H54 (cell line): ENCODE measurements around the gene RAB9A.
"Not testable (repeated sequence)": the region's sequence is repeated elsewhere in the genome, so short reads cannot be mapped to it uniquely, and the experiment has no call there.

ENCODE experiments used
- DNase-seq: peaks from one replicate; pipeline ENCODE4 v3.0.0; 2011; ENCODE audit warnings: low spot score, mixed read lengths; ENCODE audit not compliant: insufficient read length
- FAIRE-seq: peaks from 3 replicates; lab custom pipeline; 2011; peaks lifted over from hg19 to GRCh38; lab: Jason Lieb, UNC
- POLR2A ChIP-seq: IDR thresholded peaks from 2 replicates; pipeline ENCODE4 v1.6.1; 2011; ENCODE audit warnings: low read depth, mild to moderate bottlenecking, low read length

Gene RAB9A, protein sequence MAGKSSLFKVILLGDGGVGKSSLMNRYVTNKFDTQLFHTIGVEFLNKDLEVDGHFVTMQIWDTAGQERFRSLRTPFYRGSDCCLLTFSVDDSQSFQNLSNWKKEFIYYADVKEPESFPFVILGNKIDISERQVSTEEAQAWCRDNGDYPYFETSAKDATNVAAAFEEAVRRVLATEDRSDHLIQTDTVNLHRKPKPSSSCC

DNA sequence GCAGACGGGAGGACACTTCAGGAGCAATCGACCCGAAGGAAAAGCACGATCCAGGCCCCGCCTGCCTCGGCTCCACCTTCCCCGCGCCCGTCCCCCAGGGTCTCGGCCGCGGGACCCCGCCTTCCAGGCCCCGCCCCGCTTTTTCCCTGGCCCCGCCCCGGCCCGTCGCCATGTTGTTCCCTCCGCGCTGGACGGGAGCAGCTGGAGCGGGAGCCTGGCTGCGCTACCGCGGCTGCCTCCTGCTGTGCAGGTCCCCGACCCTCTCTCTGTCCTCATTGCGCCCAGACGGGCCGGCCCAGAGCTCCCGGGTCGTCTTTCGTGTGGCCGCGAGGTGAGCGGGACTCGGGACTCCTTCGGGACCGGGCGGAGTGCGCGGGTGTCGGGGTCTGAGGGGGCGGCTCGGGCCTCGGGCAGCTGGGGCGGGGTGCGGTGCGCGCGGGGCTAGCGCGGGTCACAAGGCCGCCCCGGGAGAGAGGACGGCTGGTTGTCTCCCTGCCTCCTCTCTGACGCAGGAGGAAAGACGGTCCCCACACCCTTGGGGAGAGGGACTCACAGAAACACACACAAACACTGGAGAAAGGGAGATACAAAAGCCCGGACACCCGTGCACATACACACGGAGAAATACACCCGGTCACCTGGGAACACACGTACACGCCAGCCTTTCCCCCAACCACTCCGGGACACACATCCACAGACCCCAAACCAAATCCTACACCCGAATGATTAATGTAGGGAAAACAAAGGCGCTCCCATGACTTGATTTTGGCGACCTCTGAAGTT, at the start of gene RAB9A:
Gene RAB9A, plus strand, starts transcription at position 171 of the 783 bp plus-strand sequence. CDS start 19,619 bp downstream, outside the sequence.
- FAIRE-seq: no peak
- TF ChIP-seq POLR2A: peak; percentile 92
- DNase-seq: peak; percentile 20

DNA sequence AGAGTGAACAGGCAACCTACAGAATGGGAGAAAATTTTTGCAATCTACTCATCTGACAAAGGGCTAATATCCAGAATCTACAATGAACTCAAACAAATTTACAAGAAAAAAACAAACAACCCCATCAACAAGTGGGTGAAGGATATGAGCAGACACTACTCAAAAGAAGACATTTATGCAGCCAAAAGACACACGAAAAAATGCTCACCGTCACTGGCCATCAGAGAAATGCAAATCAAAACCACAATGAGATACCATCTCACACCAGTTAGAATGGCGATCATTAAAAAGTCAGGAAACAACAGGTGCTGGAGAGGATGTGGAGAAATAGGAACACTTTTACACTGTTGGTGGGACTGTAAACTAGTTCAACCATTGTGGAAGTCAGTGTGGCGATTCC, 47.2 kb upstream of the RAB9A start:
- not testable (repeated sequence) for DNase-seq, FAIRE-seq

DNA sequence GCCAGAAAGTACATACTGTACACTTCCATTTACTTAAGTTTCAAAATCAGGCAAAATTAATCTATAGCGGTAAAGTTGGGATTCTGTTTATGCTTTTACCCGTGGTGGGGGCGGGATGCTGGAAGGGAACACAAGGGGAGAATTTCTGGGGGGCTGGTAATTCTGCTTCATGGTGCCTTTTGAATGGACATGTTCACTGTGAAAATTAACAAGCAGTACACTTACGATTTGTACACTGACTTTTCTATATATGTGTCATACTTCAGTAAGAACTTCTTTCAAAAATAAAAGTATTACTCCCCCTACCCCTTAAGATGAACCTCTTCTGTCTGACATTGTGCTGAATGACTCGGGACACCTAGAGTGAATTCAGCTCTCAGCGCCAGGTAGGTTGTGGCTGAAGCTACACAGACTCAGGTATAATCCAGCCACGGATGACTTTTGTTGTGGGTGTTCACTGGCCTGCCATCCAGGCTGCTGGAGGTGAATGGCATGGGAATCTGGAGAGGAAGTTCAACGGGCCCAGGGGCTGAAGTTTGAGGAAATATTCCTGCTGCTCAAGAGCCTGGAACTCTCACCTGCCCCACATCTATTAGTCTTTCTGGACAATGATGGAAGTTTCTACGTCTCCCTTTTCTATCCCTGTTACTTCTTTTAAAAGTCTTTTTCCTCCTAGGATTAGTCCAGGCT, 43.3 kb upstream of the RAB9A start:
- TF ChIP-seq POLR2A: no peak
- DNase-seq (no peak), FAIRE-seq (no peak)

DNA sequence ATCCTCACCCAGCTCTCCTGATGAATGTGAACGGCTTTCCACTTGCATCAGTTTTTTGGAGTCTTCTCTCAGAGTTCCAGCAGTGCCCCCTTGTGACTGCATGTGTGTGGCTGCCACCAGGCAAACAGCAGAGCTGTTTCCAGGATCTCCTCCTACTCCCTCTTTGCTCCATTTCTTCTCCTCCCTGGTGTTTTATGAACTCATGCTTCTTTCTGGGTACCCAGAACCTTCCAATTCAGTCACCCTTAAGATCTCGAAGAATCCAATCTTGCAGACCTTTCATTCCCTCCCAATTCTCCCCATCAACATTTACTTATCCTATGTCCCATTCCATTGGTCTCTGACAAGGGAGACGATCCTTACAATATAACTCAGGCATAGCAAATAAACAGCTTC, 42.8 kb upstream of the RAB9A start:
- TF ChIP-seq POLR2A: no peak
- DNase-seq (no peak), FAIRE-seq (no peak)

DNA sequence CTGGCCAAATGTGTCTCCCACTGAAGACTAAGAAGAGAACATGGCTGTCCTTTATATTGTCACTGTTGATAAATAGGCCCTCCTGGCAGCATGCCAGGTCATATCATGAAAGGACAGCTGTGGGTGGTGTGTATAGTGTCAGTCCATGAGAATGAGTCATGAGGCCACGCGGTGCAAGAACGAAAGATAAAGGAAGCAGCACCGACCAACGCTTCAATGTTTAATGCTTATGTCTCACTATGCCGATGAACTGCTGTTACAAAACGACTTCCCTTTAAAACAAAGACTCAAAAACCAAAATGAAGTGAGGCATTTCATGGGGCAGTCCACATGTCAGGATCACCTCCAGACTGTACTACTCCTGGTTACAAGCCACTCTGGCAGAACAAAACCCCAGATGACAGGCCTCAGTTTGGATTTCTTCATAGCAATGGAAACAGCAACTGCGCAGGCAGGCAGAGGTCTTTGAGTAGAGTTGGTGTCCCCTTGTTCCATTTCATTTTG, 41.2 kb upstream of the RAB9A start:
- no peak for DNase-seq
- no peak for FAIRE-seq
- TF ChIP-seq POLR2A: no peak

DNA sequence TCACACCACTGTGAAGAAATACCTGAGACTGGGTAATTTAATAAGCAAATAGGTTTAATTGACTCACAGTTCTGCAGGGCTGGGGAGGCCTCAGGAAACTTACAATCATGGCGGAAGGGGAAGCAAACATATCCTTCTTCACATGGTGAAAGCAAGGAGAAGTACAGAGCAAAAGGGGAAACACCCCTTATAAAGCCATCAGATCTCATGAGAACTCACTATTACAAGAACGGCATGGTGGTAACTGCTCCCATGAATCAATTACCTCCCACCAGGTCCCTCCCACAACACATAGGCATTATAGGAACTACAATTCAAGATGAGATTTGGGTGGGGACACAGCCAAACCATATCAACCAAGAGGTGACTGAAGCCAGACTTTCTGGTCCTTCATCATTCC, 40.6 kb upstream of the RAB9A start:
- FAIRE-seq, DNase-seq: not testable (repeated sequence)

DNA sequence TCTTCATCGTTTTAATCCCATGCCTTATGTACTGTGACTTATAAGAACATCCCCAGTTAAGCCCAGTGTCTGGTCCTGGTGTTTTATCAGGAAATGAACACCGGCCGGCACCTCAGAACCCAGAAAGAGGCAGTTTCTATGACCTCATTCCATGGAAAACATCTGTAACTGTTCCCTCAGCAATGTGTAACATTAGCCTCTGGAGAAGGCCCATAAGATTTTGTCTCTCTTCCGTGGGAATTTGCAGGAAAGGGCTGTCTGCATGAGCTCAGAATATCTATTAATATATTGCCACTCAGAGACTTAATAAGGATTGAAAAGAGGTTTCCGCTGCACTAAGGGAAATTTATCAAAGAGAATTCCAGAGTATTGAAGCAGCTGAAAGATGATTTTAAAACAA, 39.1 kb upstream of the RAB9A start:
- no peak for DNase-seq
- no peak for TF ChIP-seq POLR2A
- no peak for FAIRE-seq

DNA sequence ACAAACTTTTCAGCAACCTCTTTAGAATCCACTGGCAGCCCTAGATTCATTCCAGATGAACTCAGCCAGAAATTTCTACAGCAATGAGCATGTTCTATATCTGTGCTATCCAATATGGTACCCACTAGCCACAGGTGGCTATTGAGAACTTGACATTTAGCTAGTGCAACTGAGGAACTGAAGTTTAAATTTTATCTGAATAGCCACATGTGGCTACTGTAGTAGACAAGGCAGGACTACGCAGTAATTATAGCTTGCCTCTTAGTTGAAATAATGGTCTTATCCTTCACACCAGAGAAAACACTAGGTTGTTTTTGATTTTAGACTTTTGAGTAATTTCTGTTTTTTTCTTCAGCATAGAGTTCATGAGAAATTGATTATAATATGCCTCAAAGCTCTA, 38.6 kb upstream of the RAB9A start:
- no peak for FAIRE-seq
- no peak for DNase-seq
- no peak for TF ChIP-seq POLR2A

DNA sequence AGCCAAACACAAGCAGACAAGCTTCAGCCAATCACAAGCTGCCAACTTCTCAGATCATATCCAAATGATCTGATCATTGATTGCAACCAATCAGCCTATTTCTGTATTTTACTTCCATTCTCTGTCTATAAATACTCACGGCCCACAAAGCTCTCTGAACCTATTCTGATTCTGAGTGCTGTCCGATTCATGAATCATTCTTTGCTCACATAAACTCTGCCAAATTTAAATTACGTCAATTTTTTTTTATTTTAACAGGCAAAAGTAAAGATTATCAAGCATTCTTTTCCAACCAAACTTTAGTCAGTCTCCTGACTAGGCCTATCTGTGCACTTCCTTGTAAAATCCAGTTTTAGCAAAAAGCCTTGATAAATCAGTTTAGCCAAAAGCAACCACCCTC, 37.8 kb upstream of the RAB9A start:
- DNase-seq (no peak), FAIRE-seq (no peak)
- no peak for TF ChIP-seq POLR2A

DNA sequence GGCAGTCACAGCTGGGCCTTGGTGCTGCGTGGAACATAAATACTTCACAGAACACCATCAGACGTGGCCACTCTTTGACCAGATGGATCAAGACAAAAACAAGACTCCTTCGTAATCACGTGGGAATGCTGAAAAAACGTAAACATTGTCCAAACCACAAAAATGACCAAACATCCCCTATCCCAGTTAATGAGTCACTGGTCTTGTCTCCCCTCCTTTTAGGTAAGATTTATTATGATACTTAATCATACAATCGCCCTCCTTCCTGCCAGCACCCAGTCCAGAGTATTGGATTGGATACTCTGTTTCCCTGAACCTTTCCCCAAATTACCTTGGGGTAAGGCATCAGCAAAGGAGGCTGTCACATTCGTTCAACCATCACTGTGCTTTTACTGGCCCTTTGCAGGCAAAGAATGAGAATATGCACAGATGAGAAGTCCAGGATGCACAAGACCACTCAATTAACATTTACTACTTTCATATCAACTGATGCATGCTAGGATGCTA, 36.6 kb upstream of the RAB9A start:
- no peak for FAIRE-seq
- TF ChIP-seq POLR2A: no peak
- no peak for DNase-seq

DNA sequence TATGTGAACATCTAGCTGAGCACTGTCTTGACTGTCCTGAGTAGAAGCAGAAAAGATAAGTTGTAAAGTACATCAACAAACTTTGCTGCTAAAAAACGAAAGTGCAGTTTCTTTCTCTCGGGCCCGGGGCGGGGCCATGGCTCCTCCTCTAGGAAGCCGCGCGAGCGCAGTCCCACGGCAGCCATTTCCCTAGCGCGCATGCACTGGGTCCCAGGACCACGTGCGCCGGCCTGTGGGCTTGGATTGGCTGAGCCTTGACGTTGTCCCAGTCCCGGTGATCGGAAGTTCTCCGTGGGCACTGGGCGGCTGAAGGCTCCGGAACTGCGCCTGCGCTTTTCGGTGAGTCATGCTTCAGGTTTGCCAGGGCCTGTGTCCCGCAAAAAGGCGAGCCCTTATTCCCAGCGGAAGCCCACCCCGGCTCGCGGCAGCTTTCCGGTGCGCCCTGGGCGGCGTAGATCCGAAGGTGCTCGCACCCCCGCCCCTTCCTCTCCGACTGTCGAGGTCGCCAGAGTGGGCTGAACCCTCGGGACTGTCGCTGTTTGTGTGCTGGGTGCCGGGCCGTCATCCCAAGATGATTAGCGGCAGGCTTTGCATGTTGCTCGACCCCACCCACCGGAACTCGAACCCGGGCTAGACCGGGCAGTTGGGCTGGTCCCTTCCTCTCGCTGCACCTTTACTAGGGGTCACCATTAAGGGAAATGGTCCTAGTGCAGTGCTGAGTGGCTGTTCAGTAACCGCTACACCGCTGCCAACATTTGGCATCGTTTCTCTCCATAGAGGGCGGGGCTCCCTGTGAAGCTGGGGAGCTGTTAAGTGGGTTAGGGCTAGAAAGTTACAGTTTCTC, 35.9 kb upstream of the RAB9A start, which contains the start of gene TCEANC:
Gene TCEANC, plus strand, starts transcription at position 292 of the 844 bp plus-strand sequence. CDS start 9,368 bp downstream, outside the sequence.
- TF ChIP-seq POLR2A: peak; percentile 55
- peak; percentile 39 for DNase-seq
- FAIRE-seq: no peak

DNA sequence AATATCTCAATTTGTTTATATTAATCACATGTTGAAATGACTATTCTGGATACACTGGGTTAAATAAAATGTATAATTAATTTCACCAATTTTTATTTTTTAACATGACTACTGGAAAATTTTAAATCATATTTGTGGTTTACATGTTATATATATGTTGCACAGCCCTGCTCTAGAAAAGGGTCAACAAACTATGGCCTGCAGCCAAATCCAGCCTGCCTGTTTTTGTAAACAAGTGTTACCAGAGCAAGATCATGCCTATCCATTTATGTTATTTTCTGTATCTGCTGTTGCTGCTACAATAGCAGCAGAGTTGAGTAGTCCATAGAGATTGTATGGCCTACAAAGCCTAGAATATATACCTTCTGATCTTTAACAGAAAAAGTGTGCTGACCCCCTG, 34.8 kb upstream of the RAB9A start:
- TF ChIP-seq POLR2A: no peak
- DNase-seq (no peak), FAIRE-seq (no peak)

DNA sequence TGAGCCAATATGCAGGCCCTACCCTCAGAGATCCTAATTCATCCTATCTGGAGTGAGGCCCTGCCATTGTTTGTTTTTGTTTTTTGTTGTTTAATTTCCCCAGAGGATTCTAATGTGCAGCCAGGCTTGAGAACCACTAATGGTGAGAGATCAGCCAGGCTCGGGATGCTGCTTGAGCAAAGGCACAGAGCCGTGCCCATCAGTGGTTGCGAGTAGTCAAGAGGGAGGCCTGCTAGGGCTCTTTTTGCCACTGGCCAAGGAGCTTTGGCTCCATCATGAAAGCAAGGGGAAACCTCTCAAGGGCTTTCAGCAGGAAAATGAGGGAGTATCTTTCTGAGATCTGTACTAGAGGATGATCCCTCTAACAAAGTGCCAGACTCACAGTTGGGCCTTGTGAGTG, 33.3 kb upstream of the RAB9A start:
- no peak for TF ChIP-seq POLR2A
- FAIRE-seq (no peak), DNase-seq (no peak)
